HepG2 (cell line): Measurements from ENCODE around the gene LDHAL6B. TPM values are rescaled to one million over a fixed set of nuclear protein-coding genes. Genes with fewer than 3 reads are reported as not detected.

Source experiments
- ATAC-seq: fragments of 200-7000 bp; cut with Tn5 transposase; 3 replicates; pipeline ENCODE4 v1.9.1; 2020; ENCODE audit warnings: mild to moderate bottlenecking, moderate library complexity
- BruUV-seq: library from RNA; stranded (reverse); fragments of 400-500 nt; replicated peaks from 2 replicates; lab custom pipeline; 2021; lab: Mats Ljungman, UMichigan
- CTCF ChIA-PET: fragments of 300-600 bp; formaldehyde crosslinking; extraction: SDS; loops from one replicate; lab custom pipeline; 2021; ENCODE audit warnings: low total read pairs, inconsistent platforms, low intra/inter-chr PET ratio; lab: Yijun Ruan, JAX
- POLR2A ChIA-PET: fragments of 350-600 bp; sonication (Branson Sonifier 250); formaldehyde crosslinking; loops from one replicate; lab custom pipeline; 2020; ENCODE audit warnings: antibody characterized with exemption, inconsistent platforms; lab: Yijun Ruan, JAX
- DNase-seq: peaks from one replicate; pipeline ENCODE4 v3.0.0-alpha.2; 2015; ENCODE audit warnings: low spot score
- FAIRE-seq: peaks from 3 replicates; lab custom pipeline; 2011; peaks lifted over from hg19 to GRCh38; lab: Jason Lieb, UNC
- H2AFZ ChIP-seq: one replicate; pipeline ENCODE4 v1.6.1; 2011; ENCODE audit warnings: low read length, inconsistent platforms
- H3K27ac ChIP-seq: fragments of 300-600 bp; 3 replicates; pipeline ENCODE4 v1.8.0; 2011; ENCODE audit warnings: mixed run types, mild to moderate bottlenecking, mixed read lengths, low read length, inconsistent platforms; ENCODE audit not compliant: insufficient read depth; ENCODE audit errors: extremely low read length
- H3K27me3 ChIP-seq, 2 experiments: fragments of 200-600 bp in 1 of 2; 2 replicates in 1 of 2; 3 replicates in 1 of 2; pipeline versions ENCODE4 v1.6.0 to v1.8.0; 2011; ENCODE audit warnings: low read length in 2 of 2, mild to moderate bottlenecking in 2 of 2, moderate library complexity in 2 of 2, inconsistent platforms in 1 of 2; ENCODE audit not compliant: insufficient read depth in 2 of 2, control insufficient read depth in 1 of 2
- H3K36me3 ChIP-seq, 2 experiments: fragments of 200-600 bp in 1 of 2; replicated peaks in 1 of 2; 2 replicates in 1 of 2; 3 replicates in 1 of 2; pipeline versions ENCODE4 v1.5.1 to v1.8.0; 2011; ENCODE audit warnings: low read length in 2 of 2, inconsistent platforms in 1 of 2; ENCODE audit not compliant: insufficient read depth in 2 of 2, control insufficient read depth in 1 of 2
- H3K4me1 ChIP-seq: 2 replicates; pipeline ENCODE4 v1.5.1; 2012; ENCODE audit warnings: low read length, inconsistent platforms; ENCODE audit not compliant: insufficient read depth
- H3K4me2 ChIP-seq: 2 replicates; pipeline ENCODE4 v1.6.0; 2011; ENCODE audit warnings: low read depth, low read length, inconsistent platforms
- H3K4me3 ChIP-seq, 3 experiments: fragments of 200-600 bp in 1 of 3; sonication (generic), shearing (Covaris generic) in 1 of 3; replicated peaks in 1 of 3; 2 replicates each; pipeline ENCODE4 v1.5.1; 2011 to 2016; ENCODE audit warnings: low read length in 3 of 3, inconsistent platforms in 2 of 3, low read depth in 2 of 3, mild to moderate bottlenecking in 2 of 3, control low read depth in 1 of 3, mixed read lengths in 1 of 3; ENCODE audit not compliant: insufficient read depth in 1 of 3
- H3K79me2 ChIP-seq: one replicate; pipeline ENCODE4 v1.6.1; 2011; ENCODE audit warnings: low read length, inconsistent platforms; ENCODE audit not compliant: insufficient read depth
- H3K9ac ChIP-seq: 2 replicates; pipeline ENCODE4 v1.6.0; 2011; ENCODE audit warnings: mild to moderate bottlenecking, low read depth, low read length, inconsistent platforms; ENCODE audit not compliant: insufficient read depth
- H3K9me3 ChIP-seq: 2 replicates; pipeline ENCODE4 v1.5.1; 2012; ENCODE audit warnings: mild to moderate bottlenecking, low read length
- H4K20me1 ChIP-seq: 2 replicates; pipeline ENCODE4 v1.6.0; 2011; ENCODE audit warnings: inconsistent platforms, mild to moderate bottlenecking, low read length, moderate library complexity; ENCODE audit not compliant: insufficient read depth
- GABPB1 ChIP-seq: IDR thresholded peaks from 2 replicates; pipeline ENCODE4 v1.6.1; 2016; ENCODE audit warnings: mild to moderate bottlenecking, missing genetic modification reagents, moderate library complexity, missing compliant biosample characterization
- GATAD1 ChIP-seq: IDR thresholded peaks from 2 replicates; pipeline ENCODE4 v1.6.1; 2016; ENCODE audit warnings: missing genetic modification reagents, missing compliant biosample characterization
- GLMP ChIP-seq: sonication (generic); formaldehyde crosslinking; IDR thresholded peaks from 2 replicates; pipeline ENCODE4 v1.9.0; 2021; ENCODE audit warnings: missing genetic modification reagents, mild to moderate bottlenecking, borderline replicate concordance
- HDAC1 ChIP-seq: sonication (generic); formaldehyde crosslinking; IDR thresholded peaks from 2 replicates; pipeline ENCODE4 v1.5.1; 2020; ENCODE audit warnings: mild to moderate bottlenecking, missing genetic modification reagents
- NFIB ChIP-seq: sonication (generic); formaldehyde crosslinking; IDR thresholded peaks from 2 replicates; pipeline ENCODE4 v1.9.0; 2021; ENCODE audit warnings: missing genetic modification reagents, mild to moderate bottlenecking, borderline replicate concordance
- SMAD1 ChIP-seq: sonication (generic); formaldehyde crosslinking; IDR thresholded peaks from 2 replicates; pipeline ENCODE4 v1.4.0; 2020; ENCODE audit warnings: missing genetic modification reagents, low read depth, mild to moderate bottlenecking, borderline replicate concordance
- ZBTB14 ChIP-seq: sonication (generic); formaldehyde crosslinking; IDR thresholded peaks from 2 replicates; pipeline ENCODE4 v1.4.0; 2020; ENCODE audit warnings: missing genetic modification reagents
- ZNF20 ChIP-seq: sonication (generic); formaldehyde crosslinking; IDR thresholded peaks from 2 replicates; pipeline ENCODE4 v1.4.0; 2020; ENCODE audit warnings: mild to moderate bottlenecking, moderate library complexity, missing genetic modification reagents
- ZNF569 ChIP-seq: sonication (generic); formaldehyde crosslinking; IDR thresholded peaks from 2 replicates; pipeline ENCODE4 v1.5.0; 2020; ENCODE audit warnings: mild to moderate bottlenecking, missing genetic modification reagents, moderate library complexity, borderline replicate concordance
- ZNF816 ChIP-seq: sonication (generic); formaldehyde crosslinking; IDR thresholded peaks from 2 replicates; pipeline ENCODE4 v1.8.0; 2022; ENCODE audit warnings: missing genetic modification reagents, mild to moderate bottlenecking, borderline replicate concordance
- WGBS: methylation state at CpG from one replicate; pipeline ENCODE4 v1.1.6; 2017; ENCODE audit warnings: low lambda C conversion rate; 5-methylcytosine and 5-hydroxymethylcytosine counted together
- in situ Hi-C: cut with HindIII; loops from 2 replicates; pipeline ENCODE4 v1.10.0; 2017; ENCODE audit warnings: low pct_unique_long_range_greater_than_20kb; ENCODE audit not compliant: extremely low pct_ligation_motif_present
- intact Hi-C: fragments of 100-400 bp; cut with micrococcal nuclease; formaldehyde crosslinking; loops from one replicate; pipeline ENCODE4 v1.10.0; 2022; ENCODE audit not compliant: unreplicated experiment
- polyA plus RNA-seq, 8 experiments: library from polyadenylated mRNA; depleted of rRNA in 3 of 8; stranded (reverse) in 7 of 8; unstranded in 1 of 8; fragments of >200 nt; fragmentation: Illumina TruSeq in 4 of 8; extraction: Trizol in 4 of 8; gene quantifications; 2 replicates each; pipeline versions ENCODE4 v1.2.1 to v1.2.3, GENCODE V29; 2011 to 2016; ENCODE audit warnings: low read depth in 4 of 8, missing spikeins in 1 of 8, mixed read lengths in 1 of 8; ENCODE audit not compliant: insufficient read depth in 1 of 8
- total RNA-seq, 5 experiments: library from RNA; depleted of rRNA; stranded (reverse); fragments of >200 nt; fragmentation: Illumina TruSeq; extraction: Trizol; gene quantifications; 2 replicates each; pipeline ENCODE4 v1.2.3, GENCODE V29; 2016; ENCODE audit warnings: low read depth in 1 of 5
- TF ChIP-seq, protein P1 (sequence below): sonication (generic); formaldehyde crosslinking; IDR thresholded peaks from 2 replicates; pipeline ENCODE4 v1.5.0; 2020; ENCODE audit warnings: mild to moderate bottlenecking, missing genetic modification reagents
- TF ChIP-seq, protein P2 (sequence below): sonication (generic); formaldehyde crosslinking; IDR thresholded peaks from 2 replicates; pipeline ENCODE4 v1.4.0; 2020; ENCODE audit warnings: mild to moderate bottlenecking, low read depth, missing genetic modification reagents

Gene LDHAL6B
- total and polyA plus RNA-seq, 2 of the 13 experiments (the other 11 are each of a cell fraction or from before 2014, with no cell fraction given): not detected

DNA sequence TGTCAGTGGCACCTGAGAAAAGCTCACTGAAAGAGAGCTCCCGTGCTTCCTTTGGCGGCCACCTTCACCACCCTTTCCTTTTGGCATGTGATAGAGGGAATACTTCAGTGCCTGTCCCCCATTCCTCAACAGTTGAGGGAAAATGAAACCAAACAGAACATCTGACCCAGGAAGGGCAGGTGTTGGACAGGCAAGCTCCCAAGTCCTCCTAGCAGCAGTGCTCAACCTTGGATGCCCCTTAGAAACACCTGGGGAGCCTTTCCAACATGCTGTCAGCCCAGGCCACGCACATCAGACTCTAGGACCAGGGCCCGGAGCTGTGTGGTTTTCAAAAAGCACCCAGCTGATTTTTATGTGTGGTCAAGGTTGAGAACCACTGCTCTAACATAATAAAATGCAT lies 22.4 kb downstream of the LDHAL6B start:
- CTCF ChIA-PET: no interaction called here

More for the DNA sequence above, 22.4 kb downstream of the LDHAL6B start:
- intact Hi-C loops: no loop called here
- FAIRE-seq: no peak
- in situ Hi-C loops: no loop called here
- Histone ChIP-seq H3K27ac (no peak overlapping the region), H3K4me1 (no peaks in the 10 kb centered on the region), H3K4me3 (no peak overlapping the region), H3K9me3 (no peaks in the 10 kb centered on the region), H3K27me3 (no peaks in the 10 kb centered on the region), H3K79me2 (no peaks in the 10 kb centered on the region), H3K4me2 (no peak overlapping the region), H4K20me1 (no peaks in the 10 kb centered on the region), H3K36me3 (peaks cover 6 to 20% of the 10 kb centered on the region in 2 experiments; a peak in 4 of 5 replicates), H2AFZ (no peak overlapping the region), H3K9ac (no peak overlapping the region)
- no peak for ATAC-seq
- TF ChIP-seq NFIB (CRISPR knock-in tag): no peak
- TF ChIP-seq ZNF20 (CRISPR knock-in tag): no peak
- TF ChIP-seq ZNF816 (CRISPR knock-in tag): no peak
- TF ChIP-seq, protein P1, sequence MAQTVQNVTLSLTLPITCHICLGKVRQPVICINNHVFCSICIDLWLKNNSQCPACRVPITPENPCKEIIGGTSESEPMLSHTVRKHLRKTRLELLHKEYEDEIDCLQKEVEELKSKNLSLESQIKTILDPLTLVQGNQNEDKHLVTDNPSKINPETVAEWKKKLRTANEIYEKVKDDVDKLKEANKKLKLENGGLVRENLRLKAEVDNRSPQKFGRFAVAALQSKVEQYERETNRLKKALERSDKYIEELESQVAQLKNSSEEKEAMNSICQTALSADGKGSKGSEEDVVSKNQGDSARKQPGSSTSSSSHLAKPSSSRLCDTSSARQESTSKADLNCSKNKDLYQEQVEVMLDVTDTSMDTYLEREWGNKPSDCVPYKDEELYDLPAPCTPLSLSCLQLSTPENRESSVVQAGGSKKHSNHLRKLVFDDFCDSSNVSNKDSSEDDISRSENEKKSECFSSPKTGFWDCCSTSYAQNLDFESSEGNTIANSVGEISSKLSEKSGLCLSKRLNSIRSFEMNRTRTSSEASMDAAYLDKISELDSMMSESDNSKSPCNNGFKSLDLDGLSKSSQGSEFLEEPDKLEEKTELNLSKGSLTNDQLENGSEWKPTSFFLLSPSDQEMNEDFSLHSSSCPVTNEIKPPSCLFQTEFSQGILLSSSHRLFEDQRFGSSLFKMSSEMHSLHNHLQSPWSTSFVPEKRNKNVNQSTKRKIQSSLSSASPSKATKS (CRISPR knock-in tag): no peak
- TF ChIP-seq, protein P2, sequence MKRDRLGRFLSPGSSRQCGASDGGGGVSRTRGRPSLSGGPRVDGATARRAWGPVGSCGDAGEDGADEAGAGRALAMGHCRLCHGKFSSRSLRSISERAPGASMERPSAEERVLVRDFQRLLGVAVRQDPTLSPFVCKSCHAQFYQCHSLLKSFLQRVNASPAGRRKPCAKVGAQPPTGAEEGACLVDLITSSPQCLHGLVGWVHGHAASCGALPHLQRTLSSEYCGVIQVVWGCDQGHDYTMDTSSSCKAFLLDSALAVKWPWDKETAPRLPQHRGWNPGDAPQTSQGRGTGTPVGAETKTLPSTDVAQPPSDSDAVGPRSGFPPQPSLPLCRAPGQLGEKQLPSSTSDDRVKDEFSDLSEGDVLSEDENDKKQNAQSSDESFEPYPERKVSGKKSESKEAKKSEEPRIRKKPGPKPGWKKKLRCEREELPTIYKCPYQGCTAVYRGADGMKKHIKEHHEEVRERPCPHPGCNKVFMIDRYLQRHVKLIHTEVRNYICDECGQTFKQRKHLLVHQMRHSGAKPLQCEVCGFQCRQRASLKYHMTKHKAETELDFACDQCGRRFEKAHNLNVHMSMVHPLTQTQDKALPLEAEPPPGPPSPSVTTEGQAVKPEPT (CRISPR knock-in tag): no peak
- no peak for TF ChIP-seq ZNF569 (CRISPR knock-in tag)
- no peak for TF ChIP-seq HDAC1 (CRISPR knock-in tag)
- TF ChIP-seq GABPB1 (CRISPR knock-in tag): no peak
- TF ChIP-seq SMAD1 (CRISPR knock-in tag): no peak
- no peak for TF ChIP-seq ZBTB14
- TF ChIP-seq GATAD1: no peak
- TF ChIP-seq GLMP (CRISPR knock-in tag): no peak
- POLR2A ChIA-PET: no interaction called here
- DNase-seq: no peak
- no TSS peak for BruUV-seq
- WGBS: 92% methylated on average over 4 of the region's 4 CpGs
